Hypothalamus (tissue), 51 donors: ENCODE measurements around the gene POLR2F.

ENCODE experiments used
- DNase-seq, 51 donors: peaks; one replicate each; lab custom pipeline; 2025; lab: John Stamatoyannopoulos, UW

POLR2F gene

DNA sequence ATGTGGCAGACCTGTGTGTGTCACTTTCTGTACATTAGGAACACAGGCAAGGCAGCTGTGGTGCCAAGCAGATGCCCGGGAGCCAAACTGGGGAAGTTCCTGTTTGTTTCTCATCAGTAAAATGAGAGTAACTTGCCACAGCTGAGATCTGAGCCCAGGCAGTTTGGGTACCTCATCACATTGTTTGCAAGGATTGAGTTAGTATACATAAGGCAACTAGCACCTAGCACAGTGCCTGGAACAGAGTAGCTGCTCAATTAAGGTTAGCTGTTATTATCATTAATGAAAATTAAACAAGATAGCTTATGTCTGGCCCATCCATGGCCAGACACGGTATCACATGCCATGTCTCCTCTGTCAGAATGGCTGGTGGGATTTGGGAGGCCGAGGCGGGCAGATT, 23.0 kb downstream of the POLR2F start:
- no peak for DNase-seq

DNA sequence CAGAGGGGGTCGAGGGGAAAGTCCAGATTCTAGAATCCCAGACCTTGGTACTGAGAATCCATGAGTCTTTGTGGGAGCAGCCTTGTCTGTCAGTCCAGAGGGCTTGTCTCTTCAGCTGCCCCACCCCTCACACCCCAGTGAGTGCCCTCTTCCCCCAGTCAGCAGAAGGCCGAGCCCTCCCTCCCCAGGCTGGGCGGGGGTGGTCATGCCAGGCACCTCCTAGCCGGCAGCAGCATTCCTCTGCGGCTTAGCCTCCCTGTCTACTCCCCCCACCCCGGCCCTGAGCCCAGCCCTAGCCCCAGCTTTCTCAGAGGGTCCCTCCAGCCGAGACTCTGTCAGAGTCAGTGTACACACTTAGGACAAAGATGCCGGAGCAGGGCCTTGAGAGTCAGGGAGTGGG, 26.3 kb downstream of the POLR2F start:
- DNase-seq = peak in 12 of 51 donors; percentile 22 to 65 (median 44)

DNA sequence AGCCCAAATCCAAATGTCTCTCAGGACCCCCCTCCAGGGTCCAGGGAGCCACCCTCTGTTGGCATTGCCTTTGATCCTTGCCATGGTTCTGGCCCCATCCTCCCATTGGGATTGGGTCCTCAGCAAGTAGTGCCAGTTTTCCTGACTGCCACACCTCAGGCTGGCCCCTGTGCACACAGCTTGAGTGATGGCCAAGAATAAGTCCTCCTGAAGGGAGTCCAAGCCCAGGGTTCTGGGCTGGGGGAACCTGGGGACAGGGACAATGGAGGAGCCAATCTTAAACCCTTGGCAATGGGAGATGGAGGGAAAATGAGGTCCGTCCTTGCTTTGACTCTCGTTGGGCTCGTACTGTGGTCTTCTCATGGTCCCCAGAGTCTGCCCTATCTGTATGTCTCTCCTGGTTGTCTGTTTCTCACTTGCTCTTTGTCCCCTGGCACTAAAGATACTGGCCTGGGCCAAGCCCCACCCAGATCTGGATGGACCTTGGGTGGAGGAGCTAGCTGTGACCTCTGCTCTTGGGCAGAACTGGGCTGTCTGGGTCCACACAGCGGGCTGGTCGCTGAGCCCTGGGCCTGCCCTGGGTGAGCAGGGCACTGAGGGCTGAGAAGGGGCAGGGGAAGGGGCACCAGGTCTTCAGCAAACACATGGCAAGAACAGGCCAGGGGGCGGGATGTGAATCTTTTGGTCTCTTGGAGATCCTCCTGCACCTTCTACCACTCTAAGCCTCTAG, 27.9 kb downstream of the POLR2F start:
- no peak for DNase-seq

DNA sequence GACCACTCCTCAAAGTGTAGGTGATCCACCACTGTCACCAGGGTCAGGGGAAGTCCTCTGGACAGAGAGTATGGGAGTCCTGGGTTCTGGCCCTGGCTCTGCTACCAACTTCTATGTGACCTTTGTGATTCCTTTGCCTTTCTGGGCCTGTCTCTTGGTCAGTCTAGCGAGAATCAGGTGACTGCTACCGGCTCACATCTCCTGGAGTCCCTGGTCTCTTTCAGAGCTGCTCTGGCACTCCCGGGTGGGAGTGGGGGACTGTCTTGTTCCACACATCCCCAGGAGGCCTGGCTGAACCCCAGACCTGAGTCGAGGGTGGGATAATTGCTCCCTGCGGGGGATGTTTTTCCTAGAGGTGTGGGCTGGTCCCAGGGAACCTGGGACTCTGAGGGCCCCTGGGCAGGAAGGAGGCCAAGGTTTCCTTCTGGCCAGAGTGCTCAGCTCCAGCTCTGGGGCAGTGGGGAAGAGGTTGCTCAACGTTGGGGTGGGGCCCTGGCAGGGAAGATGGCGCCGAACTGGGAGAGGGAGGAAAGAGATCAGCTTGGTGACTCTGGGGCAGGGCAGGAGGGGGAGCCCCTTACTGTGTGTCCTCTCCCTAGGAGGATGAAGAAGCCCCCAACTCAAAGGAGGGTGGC, 28.8 kb downstream of the POLR2F start:
- no peak for DNase-seq

DNA sequence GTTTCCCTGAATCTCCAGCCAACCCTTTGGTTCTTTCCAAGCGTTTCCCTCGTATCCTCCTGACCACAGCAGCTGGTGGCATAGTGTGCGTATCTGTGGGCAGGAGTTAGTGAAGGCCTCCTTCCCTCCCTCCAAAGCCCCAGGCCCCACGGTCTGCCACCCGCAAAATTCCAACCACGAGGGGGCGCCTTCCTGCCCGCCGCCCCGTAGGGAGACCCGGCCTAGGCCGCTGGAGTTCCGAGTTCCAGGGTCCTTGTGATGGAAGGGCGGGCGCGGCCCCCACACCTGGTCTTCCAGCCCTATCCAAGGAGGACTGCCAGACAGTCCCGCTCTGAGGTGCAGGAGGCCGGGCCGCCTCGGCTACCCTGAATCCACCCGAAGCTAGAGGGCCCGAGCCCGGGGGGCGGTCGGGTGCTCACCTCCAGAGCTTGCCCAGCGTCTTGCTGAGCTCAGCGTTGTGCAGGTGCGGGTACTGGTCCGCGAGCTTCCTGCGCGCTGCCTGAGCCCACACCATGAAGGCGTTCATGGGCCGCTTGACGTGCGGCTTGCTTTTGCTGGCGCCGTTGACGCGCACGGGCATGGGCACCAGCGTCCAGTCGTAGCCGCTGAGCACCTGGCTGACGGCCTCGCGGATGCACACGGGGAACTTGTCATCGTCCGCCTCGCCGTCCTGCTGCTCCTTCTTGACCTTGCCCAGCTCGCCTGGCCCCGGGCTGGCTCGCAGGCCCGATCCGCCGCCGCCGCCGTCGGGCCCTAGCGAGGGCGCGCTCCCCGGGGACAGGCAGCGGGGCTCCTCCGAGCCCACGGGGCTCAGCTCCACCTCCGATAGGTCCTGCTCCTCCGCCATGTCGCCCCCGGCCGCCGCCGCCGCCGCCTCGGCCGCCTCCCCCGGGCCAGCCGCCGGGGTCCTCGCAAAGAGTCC, 29.7 kb downstream of the POLR2F start:
- DNase-seq = peak in 11 of 51 donors; percentile 22 to 61 (median 32)

DNA sequence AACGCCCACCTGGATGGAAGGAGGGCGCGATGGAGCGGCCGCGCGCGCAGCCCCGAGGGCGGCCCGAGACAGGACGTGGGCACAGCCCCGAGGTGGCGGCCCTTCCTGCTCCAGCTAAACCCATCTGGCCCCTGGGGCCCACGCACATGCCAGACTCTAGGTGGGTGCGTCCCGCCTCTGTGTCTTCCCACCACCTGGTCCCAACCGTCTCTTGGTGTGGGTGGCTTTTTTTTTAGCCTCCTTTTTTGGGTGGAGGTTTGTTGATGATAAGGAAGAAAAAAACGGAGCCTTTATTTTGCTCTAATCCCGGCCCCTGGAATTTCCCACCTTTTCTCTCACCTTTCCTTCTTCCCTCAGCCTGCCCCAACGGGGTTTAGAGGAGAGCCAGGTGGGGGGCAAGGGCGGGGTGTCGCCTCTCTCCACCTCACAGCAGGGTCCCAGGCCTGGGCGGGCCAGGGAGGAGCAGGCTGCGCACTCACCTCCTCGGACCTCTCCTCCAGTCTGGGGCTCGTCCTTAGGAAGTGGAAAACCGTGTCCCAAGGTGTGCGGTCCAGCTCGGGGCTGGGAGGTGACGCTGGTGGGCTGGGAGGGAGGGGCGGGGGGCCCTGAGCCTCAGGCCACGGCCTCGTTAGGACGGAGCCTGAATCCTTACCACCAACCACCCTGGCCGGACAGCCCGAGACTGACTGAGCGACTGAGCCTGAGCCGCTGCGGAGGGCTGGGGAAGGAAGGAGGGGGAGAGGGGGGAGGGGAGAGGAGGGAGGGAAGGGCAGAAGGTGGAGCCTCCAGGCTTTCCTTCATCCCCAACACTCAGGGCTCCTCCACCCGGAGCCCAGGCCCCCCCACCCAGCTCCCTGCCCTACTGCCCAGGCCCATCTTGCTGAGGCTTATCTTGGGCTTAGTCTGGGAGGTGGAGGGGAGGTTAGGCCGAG, 30.6 kb downstream of the POLR2F start, which contains the start of gene SOX10:
SOX10 (minus strand) TSS at position 696 of the 932 bp plus-strand sequence. CDS start 771 bp downstream, outside the sequence.
- peak in 38 of 51 donors; percentile 12 to 87 (median 66) for DNase-seq

DNA sequence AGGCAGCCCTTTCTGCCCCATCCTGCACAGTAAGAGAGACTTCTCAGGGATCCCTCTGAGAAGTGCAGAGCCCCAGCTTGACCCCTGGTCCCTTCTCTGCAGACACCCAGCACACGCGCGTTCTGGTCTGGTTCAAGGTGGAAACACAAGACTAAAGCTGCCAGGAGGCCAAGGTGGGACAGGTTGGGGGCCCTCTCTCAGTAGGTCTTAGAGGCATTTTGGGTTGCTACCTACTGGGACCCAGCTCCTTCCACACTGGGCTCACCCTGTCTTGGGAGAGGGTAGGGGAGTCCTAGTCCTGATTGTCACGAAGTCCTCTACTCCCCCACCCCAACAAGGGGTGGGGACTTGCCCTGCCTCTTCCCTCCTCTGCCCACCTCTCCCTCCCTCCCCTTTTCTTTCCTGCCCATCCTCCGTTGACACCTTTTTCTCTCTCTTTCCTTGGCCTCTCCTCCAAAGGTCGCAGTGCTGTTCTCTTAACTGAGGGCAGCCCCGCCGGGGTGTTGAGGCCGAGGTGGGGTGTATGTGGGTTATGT, 31.6 kb downstream of the POLR2F start:
- peak in 2 of 51 donors; percentile 47 to 49 for DNase-seq

DNA sequence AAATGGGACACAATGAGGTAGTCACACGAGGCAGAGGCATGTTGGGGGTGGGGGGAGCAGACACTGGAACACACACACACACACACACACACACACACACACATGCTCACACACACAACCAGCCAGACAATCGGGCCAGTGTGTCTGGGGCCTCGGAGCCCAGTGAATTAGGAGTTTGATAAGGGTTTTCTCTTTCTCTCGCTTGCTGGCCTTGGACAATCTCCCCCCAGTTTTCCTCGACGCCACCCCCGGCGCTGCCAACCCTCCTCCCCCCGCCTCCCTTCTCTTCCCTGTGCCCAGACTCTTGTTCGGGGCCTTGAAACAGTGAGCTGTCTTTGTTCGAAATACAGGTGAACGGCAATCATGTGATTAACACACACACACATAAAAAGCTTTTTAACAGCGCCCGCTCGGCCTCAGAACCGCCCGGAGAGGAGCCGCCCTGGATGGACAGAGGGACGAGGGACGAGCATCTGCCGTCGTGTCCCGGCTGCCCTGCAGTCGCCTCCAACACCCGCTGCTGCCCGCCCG, 32.3 kb downstream of the POLR2F start:
- DNase-seq = peak in 45 of 51 donors; percentile 16 to 94 (median 70)

DNA sequence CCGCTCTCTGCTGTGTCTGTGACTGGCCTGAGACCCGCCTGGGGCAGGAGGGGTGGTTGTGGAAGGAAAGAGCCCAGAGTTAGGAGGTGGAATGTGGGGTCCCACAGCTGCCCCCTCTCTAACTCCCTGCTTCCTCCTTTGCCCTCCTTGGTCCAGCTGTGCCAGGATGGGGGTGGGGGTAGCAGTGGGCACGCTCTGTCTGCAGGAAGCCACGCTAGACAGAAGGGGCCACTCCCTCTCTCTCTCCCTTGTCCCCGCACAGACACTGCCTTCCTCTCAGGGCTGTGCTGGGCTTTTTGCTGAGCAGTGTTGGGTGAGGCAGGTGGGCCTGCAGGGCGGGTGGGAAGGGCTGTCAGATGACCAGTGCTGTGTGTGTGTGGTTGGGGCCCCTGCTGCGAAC, 32.9 kb downstream of the POLR2F start:
- DNase-seq = peak in 2 of 51 donors; percentile 50 to 80

DNA sequence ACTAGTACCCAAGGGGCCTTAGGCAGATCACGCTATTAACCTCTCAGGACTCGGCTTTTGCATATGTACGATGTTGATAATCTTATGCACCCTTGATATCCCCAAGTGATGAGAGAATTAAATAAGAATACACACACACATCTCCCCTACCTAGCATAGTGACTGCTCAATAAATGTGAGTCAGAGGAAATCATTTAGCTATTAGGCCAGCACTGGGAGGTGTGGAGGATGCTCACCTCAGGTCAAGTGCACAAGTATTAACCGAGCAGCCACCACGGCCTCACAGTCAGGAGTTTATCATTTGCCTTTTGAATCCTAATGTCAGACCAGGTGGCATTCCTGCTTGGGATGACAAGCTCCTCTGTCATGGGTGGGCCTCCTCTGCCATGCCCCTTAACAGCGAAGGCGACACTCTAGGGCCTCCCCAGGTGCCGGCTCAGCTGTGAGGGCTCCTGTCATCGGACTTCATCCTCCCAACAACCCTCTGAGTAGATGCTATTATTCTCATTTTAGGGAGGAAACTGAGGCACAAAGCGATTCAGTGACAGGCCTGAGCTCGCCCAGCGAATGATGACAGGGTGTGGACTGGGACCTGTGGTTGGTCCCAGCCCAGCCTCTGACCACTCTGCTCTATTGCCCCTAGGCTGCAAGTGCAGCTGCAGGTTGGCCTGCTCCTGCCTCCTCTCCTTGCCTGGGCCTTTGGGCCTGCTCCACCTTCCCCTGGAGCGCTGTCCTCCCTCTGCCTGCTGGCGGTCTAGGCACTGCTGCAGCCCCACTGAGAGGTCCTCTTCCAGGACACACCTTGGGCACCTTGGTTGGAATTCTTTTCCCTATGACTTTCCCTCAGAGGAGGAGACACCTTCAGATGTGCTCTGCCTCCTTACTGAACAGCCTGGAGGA, 35.9 kb downstream of the POLR2F start:
- DNase-seq = no peak

DNA sequence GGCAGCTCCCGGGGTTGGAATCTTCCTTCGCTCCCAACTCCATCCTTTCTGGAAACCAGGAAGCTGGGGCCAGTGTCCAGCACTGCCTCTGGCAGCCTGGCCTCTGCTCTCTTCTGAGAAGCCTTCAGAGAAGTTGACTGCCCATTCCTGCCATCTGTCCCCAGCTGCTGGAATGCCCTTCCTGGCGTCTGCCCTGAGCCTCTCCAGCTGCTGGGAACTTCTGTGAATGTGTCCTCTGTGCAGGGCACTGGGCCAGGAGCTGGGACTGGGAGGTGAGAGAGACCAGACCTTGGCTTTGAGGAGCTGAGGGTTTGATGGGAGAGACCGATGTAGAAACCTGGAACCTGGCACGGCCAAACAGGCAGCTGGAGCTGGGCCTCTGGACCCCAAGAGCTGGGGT, 36.8 kb downstream of the POLR2F start:
- DNase-seq = no peak

DNA sequence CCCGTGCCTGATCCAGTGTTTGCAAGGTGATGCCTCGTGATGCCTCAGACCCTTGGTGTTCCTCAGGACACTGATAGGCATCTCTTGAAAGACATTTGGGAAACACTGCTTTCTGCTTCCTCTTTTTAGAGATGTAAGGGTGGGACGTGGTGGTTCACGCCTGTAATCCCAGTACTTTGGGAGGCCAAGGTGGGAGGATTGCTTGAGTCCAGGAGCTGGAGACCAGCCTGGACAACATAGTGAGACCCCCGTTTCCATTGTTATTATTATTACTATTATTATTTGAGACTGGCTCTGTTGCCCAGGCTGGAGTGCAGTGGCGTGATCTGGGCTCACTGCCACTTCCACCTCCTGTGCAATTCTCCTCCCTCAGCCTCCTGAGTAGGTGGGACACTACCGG, 37.4 kb downstream of the POLR2F start:
- DNase-seq = no peak

DNA sequence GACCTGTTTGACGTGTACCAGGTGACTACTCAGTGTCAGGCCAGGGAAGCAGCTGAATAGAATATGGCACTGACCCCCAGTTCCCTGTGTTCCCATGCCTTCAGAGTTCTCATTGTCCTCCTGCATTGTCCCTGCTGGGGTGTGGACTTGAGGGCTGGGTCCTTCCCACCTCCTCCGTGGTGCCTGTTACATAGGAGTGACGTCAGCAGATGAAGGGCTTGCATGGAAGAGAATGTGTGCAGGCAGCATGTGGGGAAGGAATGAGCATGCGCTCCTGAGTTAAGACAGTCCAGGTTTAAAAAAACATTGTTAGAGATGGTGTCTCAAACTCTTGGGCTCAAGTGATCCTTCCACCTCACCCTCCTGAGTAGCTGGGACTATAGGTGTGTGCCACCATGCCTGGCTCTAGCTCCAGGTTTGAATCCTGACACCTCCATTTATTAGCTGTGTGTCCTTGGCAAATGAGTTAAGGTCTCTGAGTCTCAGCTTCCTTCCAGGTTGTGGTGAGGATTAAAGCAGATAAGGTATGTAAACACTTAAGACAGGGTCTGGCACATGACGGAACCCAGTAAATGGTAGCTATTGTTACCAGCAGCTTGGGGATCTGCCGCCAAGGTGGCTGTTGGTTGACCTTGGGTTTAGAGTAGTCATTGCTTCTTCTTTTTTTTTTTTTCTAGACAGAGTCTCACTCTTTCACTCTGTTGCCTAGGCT, 38.4 kb downstream of the POLR2F start:
- DNase-seq = no peak

DNA sequence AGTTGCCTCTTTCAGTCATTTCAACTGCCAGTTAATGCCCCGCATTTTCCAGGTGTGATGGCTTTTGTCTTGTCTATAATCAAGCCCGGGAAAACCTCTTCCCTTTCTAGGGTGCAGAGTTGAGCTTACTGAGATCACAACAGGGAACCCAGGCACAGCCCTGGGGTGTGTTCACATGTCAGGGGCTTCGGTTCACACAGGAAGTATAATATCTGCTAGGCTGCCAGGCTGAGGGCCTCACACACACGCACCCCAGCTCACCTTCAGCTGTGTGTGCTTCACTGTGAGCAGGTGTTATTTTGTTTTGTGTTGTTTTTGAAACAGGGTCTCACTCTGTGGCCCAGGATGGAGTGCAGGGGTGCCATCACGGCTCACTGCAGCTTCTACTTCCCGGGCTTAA, 40.5 kb downstream of the POLR2F start:
- DNase-seq = no peak

DNA sequence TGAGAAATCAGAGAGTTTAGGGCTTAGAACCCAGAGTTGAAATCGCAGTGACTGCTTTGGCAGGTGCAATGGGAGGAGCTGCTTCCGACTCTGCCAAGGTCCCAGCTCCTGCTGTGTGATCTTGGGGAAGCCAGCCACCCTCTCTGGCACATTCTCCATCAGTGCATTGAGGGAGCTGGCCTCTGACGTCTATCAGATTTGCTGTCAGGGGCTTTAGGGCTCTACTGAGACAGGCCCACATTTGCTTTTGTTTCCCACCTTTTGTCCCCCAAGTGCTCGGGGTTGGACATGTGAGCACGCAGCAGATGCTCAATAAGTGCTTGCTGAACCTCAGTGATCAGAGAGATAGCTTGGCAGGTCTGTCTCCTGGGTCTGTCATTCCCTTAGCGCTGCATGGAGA, 41.5 kb downstream of the POLR2F start:
- no peak for DNase-seq

DNA sequence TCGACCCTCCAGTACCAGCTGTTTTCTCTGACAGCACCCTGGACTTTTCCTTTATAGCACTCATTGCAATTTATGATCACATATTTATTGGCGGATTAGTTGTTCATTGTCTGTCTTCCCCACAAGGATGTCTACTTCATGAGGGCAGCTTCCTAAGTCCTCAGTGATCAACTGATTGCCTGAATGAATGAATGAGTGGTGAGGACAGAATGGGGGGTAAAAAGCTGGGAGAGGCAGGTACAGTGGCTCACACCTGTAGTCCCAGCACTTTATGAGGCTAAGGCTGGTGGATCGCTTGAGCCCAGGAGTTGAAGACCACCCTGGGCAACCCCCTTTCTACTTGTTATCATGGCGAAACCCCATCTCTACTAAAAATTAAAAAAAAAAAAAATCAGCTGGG, 42.0 kb downstream of the POLR2F start:
- DNase-seq = no peak

DNA sequence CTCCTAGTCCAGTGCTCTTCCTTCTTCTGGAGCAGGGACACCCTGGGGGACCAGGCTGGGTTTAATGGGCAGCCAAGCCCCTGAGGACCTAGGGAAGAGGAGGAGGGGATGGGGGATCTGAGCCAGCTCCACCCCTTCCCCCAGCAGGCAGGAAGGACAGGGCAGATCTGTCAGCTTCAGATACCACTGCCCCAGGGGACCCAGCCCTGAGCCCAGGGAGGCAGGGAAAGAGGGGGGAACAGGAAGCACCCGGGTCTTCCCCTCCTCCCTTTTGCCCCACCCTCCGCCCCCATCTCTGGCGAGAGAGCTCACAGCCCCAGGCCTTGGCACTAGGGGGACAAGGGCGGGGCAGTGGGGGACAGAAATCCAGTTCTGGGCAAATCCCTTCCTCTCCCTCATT, 42.6 kb downstream of the POLR2F start:
- DNase-seq = no peak
